AG04449 (cell line): Measurements from ENCODE around the gene GSTM2.

Experiments
- CTCF ChIA-PET: fragments of 350-600 bp; formaldehyde crosslinking; extraction: SDS; loops from one replicate; lab custom pipeline; 2021; ENCODE audit warnings: antibody characterized with exemption; lab: Yijun Ruan, JAX
- POLR2A ChIA-PET: fragments of 400-600, 350-600 bp; formaldehyde crosslinking; extraction: SDS; loops from one replicate; lab custom pipeline; 2020; ENCODE audit warnings: antibody characterized with exemption, inconsistent platforms; lab: Yijun Ruan, JAX
- DNase-seq: peaks from one replicate; pipeline ENCODE4 v3.0.0-alpha.2; 2010; ENCODE audit warnings: low read depth, low spot score
- H3K4me3 ChIP-seq: 2 replicates; pipeline ENCODE4 v1.5.1; 2011; ENCODE audit warnings: low read depth, mild to moderate bottlenecking, control low read depth, low read length
- CTCF ChIP-seq: IDR thresholded peaks from one replicate; pipeline ENCODE4 v1.5.1; 2011; ENCODE audit warnings: mild to moderate bottlenecking, moderate library complexity, low read length, control low read depth, inconsistent platforms; ENCODE audit not compliant: insufficient read depth; ENCODE audit errors: missing control alignments

The GSTM2 gene

GRCh38 chr1:109721042-109721441, 53.2 kb downstream of the GSTM2 start:
- no peak for DNase-seq
- no peak overlapping the region for H3K4me3 ChIP-seq
- ChIA-PET CTCF (interaction anchor here (1.1 to 2.4 kb wide), 6 partner anchors 51 to 189 kb away, joined by 3 to 11 read pairs (median 4); partner anchors contain the start of gene GSTM2), POLR2A (interaction anchor here (1.0 kb wide), 1 partner anchor 53 kb away, joined by 3 read pairs; the partner anchor contains the start of gene GSTM2)
- TF ChIP-seq CTCF, result no peak

- POLR2A ChIA-PET, result no interaction called here
These were observed 54.1 kb downstream of the GSTM2 start for GRCh38 chr1:109721971-109722370.

GRCh38 chr1:109722908-109723691, 55.2 kb downstream of the GSTM2 start:
- ChIA-PET POLR2A (no interaction called here), CTCF (no interaction called here)
- no peak for DNase-seq
- no peak overlapping the region for H3K4me3 ChIP-seq
- no peak for TF ChIP-seq CTCF

More at GRCh38 chr1:109721971-109722370, 54.1 kb downstream of the GSTM2 start:
- H3K4me3 ChIP-seq, result no peak overlapping the region
- no peak for TF ChIP-seq CTCF
- no peak for DNase-seq
- CTCF ChIA-PET, result interaction anchor here (2.3 to 2.4 kb wide), 2 partner anchors 50 to 82 kb away, joined by 9 to 11 read pairs; no protein-coding TSS in a partner anchor
